Stimulated activated CD8-positive, alpha-beta memory T cell treated with anti-CD3 and anti-CD28 coated beads, Interleukin-2, amount 100 ng/mL, for 48 hours (primary cell): ENCODE measurements around the gene MDM1.
A peak's percentile ranks its signal among the peaks of the same experiment; 100 is the strongest.

Experiments
- DNase-seq, 2 donors: peaks; one replicate each; pipeline ENCODE4 v3.0.0-alpha.2; 2020; ENCODE audit warnings: low read depth in 2 of 2

The MDM1 gene, protein sequence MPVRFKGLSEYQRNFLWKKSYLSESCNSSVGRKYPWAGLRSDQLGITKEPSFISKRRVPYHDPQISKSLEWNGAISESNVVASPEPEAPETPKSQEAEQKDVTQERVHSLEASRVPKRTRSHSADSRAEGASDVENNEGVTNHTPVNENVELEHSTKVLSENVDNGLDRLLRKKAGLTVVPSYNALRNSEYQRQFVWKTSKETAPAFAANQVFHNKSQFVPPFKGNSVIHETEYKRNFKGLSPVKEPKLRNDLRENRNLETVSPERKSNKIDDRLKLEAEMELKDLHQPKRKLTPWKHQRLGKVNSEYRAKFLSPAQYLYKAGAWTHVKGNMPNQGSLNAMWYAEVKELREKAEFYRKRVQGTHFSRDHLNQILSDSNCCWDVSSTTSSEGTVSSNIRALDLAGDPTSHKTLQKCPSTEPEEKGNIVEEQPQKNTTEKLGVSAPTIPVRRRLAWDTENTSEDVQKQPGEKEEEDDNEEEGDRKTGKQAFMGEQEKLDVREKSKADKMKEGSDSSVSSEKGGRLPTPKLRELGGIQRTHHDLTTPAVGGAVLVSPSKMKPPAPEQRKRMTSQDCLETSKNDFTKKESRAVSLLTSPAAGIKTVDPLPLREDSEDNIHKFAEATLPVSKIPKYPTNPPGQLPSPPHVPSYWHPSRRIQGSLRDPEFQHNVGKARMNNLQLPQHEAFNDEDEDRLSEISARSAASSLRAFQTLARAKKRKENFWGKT

DNA sequence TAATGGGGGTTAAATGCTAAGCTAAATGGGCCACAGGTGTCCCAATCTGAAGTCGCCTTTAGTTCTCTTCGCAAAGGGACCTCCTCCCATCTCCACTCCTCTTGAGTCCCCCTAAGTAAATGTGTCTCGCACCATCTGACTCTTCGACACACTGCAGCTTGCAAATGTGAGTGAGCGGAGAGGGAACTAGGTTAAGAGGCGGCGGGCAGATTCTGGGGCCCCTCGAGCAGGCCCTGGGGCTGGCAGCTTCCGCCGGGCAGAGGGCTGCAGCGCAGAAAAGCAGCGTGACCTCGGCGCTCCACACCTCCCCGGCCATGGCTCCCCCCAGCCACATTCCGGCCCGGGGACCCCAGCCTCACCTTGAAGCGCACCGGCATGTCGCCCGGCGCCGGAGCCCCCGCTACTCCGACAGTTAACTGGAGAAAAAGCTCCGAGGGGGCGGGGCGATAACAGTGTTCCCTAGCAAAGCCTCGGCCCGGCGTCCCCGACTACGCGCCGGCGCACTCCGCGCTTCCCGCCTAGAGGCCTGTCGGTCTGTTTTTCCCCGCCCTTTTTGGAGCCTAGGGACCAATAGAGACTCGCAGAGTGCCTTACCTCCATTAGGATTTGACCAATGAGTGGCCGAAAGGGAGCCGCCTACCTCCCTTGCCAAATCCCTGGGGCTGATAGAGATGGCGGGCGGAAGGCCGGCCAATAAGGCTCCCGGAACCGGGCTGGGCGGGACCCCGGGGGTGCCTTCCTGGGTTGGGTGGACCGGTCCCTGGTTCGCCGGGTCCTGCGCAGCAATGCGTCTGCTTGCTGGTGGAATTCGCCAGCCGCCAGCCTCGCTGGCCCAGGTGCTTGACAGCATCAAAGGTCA, at the start of gene MDM1:
Gene MDM1, minus strand, starts transcription at position 494 of the 859 bp plus-strand sequence. Its CDS starts 117 bp downstream, at position 377.
- DNase-seq: peak; percentile 92 to 95

DNA sequence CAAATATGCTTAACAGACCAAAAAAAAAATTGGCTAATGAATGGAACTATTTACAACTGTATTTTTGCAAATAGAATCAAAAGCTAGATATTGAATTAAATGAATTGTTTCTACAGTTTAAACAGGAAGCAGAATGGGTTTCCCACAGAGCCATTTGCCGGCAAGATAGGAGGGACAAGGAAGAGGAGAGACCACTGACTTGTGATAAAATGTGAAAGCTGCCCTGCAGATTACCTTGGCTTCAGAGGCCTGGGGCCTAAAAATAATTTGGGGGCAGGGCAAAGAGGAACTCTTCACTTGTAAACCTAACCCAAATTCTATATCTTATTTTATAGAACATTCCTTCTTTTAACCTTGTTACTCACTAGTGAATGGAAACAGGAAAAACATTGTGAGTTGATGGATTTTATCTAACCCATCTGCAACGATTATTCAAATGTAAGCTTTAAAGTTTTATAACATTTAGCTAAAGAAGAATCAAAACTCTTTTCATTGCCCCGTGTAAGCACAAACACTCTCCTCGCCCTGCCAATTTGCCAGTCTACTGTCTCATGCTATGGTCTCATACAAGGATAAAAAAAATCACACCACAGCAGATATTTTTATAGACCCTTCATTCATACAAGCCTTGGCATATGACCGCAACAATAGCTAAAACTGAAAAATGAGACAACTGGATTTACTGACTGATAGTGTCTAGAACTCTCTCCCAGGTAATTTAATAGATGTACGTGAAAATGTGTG, 49.5 kb upstream of the MDM1 start:
- DNase-seq: no peak

DNA sequence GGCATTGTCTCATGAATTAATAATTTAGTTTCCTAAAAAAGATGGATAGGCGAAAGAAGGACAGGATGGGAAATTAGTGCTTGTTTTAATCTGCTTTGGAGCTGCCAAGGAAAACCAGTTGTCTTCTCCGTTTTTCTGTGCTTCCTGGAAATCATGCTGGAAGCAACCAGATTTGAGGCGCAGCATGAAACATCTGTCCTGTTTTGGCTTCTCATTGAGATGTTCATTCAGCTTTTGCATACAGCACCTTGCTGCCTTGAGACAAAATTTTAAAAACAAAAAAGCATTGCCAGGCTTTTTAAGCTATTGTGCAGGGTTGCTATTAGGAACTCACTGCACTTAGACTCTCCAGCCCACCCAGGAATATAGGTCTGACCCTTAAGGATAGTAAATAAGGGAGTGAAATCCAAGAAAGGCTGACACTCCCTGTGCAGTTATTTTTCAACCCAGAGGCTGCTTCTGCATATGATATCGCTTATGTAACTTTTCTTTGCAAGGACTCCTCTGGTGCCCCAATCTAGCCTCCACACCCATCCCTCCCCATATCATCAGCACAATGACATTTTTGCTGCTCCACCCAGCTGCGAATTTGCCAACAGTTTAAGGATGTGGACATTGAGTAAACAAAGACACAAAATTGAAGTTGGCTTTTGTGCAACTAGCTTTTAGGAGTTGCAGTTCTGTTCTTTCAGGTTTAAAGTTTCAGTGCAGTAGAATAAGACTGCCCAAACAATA, 46.9 kb upstream of the MDM1 start:
- DNase-seq: no peak

DNA sequence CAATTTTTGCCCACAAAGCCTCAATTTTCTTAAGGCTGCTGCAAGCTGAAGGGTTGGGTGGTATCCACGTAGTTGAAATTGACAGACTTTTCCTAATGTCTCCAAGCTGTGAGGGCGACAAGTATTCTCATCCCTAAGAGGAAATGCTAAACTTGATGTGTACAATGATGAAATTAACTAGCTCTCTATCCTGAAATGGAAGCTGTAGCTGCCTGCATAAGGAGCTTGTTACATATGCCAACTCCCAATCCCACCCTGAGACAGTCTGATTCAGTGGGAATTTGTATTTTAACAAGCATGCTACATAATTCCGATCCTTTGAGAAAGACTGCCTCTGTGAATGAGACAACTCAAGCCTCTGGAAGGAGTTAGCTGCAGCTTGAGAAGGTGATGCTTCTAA, 45.7 kb upstream of the MDM1 start:
- DNase-seq: no peak

DNA sequence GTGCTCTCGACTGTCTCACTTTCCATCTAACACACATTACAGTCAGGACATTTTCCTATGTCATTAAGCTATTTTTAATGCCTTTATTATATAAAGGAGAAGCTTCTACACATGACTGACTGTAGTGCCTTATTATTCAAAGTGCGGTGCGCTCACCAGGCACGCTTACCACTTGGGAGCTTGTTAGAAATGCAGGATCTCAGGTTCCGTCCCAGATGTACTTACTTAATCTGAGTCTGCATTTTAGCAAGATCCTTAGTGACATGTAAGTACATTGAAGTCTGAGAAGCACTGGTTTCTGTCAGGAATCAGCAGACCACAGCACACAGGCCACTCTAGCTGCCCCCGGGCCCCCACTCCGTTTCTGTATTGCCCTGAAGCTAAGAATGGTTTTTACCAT, 44.7 kb upstream of the MDM1 start:
- no peak for DNase-seq

DNA sequence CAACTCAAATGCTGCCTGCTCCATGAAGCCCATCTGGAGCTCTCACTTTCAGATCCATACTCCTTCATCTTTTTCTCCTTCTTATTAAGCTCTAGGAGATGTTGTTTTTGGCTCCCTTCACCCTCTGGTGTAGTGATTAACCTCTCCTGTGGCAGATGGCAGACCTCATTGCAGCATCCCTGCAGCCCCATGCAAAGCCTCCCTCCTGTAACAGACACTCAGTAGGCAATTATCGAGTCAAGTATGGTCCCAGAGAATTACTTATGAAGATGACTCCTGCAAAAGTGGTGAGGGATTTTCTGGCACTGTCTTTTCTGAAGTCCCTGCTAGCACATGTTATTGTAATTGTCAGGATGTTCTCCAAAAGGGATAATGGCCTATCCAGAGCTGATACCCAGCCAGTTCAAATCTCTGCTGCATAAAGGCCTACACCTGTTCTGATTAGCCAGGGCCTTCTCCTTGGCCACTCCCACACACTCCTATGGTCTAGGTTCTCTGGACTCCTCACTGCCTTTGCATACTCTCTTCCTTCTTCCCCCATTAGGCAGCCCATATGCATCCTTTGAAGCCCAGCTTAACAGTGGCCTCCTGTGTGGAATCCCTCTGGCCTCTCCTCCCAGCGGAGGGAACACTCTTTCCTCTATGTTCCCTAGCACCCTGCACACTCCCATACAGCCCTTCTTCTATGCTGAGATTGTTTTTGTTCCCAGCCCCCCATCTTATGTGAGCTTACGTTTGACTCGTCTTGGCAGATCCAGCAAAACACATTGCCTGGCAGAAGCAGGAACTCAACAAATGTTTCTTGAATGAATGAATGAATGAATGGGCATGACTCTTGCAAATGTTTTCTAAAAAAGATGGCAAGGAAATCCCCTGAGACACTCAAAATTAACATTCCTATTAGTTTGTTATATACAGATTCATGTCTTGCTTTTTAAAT, 43.9 kb upstream of the MDM1 start:
- no peak for DNase-seq

DNA sequence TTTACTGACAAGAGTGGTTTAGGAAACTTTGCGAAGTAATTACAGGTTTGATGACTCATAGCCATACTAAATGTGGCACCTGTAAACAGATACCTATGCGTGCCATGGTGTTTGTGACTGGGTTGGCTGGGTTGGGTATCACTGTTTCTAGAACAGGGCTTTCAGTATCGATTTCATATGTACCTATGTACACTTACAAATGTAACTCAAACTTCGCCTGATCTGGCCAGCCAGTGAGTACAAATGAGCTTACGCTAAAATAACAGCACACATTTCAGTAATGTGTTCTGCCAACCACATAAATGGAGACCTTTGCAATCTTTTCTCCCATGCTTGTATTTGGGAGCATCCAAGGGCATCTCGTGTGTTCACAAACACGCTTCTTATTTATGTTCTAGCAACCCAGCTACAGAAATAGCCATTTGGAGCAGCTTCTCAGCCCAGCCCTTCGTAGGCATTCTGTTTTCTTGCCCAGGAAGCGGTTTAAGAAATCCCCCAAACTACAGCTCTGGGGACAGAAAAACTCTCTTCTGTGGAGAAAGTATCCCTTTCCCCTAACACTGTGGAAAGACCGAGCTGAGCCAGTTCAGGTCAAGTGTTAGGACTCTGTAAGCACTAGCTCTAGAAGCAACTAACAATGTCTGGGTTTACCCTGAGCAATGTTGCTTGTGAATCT, 42.3 kb upstream of the MDM1 start:
- peak in 1 of 2 donors; percentile 29 for DNase-seq

DNA sequence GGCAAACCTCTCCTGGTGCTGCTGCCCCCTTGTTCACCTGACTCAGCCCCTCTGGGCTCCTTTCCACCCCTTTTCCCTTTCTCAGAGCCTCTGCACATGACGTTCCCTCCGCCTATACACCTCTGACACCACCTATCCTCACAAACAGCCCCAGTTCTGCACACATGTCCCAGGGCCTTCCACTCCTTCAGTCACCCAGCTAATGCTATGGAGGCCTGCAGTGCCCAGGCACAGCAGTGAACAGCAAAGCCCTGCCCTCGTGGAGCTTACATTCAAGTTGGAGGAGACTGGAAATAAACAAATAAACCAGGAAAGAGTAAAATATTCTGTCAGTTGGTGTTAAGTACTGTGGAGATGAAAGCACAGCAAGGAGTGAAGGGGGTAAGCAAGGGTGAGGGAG, 38.5 kb upstream of the MDM1 start:
- no peak for DNase-seq

DNA sequence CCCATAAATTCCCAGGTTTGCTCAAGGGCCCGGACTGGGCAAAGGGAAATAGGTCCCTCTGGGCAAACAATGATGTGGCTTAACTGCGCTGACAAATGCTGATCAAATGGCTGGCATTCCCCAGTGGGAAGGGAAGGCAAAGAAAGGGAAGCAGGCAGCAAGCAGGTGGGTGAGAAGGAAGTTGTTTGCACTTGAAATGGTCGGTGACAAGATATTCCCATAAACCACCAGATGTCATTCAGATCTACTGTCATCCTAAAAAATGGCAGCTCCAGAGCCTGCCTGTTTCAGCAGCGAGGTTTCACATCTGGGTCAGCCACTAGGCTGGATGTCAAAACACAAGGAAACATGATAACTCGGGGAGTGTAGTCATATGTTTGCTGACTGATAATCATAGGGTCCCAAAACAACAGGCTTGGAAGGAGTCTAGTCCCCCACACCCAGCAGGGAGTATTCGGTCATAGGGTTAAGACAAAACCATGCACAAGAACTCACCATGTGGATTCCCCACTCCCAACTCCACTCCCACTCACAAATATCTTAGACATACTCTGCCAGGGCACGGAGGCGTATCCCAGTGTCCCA, 37.9 kb upstream of the MDM1 start:
- no peak for DNase-seq

DNA sequence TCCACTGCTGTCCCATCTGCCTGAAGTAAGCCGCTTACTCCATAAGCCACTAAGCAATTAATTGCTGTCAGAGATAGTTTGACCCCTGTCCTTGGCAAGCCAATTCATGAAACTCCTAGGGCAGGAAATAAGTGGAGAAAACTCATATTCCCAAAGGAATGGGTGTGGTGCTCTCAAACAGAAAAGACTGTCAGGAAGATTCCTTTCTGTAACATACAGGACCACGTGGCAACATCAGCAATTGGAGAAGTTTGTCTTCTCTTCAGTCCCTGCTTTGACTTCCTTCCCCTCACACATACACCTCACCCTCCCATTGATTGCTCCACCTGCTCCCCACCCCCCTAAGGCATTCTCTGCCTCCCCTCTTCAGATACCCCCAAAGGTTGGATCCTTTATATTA, 36.2 kb upstream of the MDM1 start:
- DNase-seq: no peak

DNA sequence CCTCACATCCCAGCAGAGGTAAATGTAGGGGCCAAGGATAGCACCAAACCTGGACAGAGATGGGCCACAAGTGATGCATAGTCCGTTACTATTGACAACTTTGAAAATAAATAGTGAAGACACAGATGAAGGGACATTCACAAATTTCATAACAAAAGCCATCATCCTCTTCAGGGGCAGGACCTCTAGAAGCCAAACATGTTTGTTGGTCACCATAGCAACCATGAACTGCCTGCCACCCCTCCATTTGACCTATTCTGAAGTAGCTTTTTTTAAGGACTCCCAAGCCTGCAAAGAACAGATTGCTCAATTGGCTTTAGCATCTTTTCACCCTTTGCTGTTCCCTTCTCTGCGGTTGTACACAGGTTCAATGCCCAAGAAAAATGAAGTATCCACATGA, 35.7 kb upstream of the MDM1 start:
- no peak for DNase-seq

DNA sequence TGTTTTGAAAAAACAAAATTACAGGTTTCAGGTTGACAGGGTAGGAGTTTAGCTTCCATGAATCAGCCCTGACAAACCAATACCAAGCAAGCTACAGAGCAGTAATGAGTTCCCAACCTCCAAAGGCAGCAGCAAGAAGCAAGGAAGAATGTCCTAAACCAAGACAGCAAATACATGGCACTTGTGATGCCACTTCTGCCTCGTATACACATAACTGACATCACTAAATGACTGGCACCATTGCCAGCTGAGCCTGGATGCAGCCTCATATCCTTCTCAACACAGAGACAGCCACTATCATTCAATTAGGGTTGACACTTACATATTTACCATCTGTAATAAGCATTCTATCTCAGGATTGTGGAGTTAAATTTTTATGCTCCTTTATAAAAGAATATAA, 35.0 kb upstream of the MDM1 start:
- no peak for DNase-seq

DNA sequence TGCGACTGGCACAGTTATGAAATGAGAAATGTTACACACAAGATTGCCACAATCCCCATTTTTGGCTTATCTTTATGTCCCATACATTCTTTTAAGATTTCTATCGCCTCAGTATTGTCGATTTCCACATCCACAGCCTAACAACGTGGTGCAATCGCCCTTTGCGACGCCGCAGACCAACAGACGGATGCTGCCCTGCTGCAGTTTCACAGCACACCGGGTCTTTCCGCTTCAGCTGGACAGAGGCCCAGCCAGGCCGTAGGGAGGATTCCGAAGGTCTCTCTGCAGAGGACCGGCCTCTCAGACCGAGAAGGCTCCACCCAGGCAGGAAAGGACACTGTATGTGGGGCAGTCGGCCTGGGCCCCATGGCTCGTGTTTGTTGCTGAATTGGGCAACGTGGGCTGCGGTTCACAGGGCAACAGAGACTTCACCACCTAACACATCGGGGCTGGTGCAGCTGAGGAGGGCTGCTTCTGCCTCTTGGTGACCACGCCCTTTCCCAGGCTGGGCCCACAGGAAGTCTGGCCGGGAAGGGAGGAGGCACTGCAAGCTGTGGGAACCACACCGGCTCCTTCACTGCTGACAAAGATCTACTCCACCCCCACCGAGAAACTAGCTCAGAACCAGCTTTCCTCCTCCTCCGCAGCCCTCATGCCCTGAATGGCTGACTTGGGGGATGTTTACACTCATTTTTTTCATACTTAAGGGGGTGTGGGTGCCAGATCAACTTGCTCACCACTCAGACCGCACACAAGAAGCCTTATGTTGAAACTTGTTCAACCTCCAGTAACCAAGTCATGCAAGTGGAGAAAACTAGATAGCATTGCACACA, 32.9 kb upstream of the MDM1 start:
- peak; percentile 81 to 82 for DNase-seq

DNA sequence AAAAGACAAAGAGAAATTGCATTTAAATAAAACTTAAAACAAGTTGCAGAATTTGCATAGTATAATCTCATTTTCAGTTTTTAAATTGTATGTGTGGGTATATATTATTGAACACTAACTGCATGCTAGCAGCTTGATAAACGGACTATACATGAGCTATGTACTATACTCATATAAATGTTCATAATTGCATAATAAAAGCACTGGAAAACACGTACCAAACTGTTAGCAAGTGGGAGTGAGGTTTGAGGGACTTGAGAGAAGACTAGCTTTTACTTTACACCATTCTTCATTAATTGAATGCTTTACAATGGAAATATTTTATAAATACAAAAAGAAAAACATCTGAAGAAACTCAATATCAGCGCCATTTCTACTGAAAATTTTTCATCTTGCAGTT, 32.2 kb upstream of the MDM1 start:
- no peak for DNase-seq

DNA sequence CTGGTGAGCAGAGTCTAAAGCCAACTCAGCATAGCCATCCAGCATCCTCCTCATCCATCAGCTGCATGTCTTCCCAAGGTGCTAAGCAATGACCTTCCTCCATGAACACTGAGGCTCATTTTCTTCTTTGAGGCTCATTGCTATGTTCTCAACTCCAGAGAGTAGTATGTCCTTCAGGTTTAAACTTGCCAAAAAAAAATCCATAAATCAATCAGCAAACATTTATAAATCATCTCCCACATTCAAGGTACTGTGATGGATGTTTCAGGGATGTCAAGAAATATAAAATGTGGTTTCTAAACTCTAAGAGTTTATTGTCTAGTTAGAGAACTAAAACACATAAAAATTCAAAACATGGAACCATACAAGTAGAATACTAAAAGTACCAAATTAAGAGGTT, 29.8 kb upstream of the MDM1 start:
- no peak for DNase-seq

DNA sequence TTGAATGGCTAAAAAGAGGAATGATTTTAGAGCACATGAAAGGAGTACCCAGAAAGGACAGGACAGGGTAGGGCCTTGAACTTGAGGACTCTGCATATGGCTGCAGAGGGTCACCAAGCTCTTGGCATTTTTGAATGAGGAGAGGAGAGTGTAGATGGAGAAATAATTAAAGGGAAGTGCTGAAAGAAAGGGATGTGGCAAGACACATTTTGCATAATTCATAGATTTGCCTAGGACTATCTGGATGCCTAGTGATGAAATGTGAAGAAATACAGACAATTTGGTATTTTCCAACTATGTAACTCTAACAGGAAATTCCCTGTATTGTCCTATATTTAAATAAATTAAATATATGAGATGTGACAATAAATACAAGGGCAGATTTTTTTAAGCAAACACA, 27.5 kb upstream of the MDM1 start:
- no peak for DNase-seq

DNA sequence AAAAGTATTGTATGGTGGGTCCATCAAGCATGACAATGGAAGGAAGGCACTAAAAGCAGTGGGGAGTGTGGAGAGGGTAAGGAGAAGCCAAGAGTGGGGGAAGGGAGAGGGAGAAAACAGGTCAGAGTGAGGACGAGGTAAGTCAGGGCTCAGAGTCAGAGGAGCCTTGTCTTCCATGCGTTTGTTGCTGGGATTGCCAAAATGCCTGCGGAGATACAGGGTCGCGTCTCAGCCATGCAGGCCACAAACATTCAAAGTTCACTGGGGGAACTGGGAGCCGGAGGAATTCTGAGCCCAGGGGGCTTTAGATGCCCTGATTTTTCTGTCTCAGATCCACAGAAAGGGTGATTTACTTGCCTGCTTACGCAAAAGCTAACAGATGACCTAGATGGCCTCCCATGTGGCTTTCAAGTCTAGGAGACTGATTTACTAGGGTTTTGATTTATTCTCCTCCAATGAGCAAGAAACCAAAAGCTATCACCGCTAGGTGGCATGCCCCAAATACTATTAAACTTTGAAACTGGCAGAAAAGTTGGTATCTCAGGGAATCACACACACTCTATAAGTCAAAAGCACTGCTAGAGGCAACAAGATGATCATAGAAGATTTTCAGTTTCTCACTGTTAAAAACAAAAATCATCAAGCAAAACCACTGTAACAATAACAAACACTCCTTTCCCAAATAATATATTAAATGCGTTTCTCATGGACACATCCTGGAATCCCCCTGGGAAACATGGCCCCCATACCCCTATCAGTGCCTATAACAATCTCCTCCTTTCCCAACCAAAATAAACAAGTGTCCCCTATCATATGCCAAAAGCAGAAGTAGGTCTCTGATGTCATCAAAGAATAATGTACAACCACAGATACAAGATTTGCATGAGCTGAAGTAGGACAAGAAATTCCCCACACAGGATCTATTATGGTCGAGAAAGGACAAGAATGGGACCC, 26.6 kb upstream of the MDM1 start:
- peak in 1 of 2 donors; percentile 28 for DNase-seq
